ENCODE data around the gene POLR2E. TPM values are rescaled to one million over a fixed set of nuclear protein-coding genes. Genes with fewer than 3 reads are reported as not detected.

POLR2E gene
- total and polyA plus RNA-seq, 2 experiments from 2014 or later, result 257 to 286 TPM

- Mint-ChIP-seq H3K36me3 (ENCODE audit: low read depth) (peaks cover 15% of the 10 kb centered on the region), H3K27ac (no peak overlapping the region), H3K9me3 (no peaks in the 10 kb centered on the region; the same call in 2 of the 3 replicates), H3K4me1 (peaks cover 2% of the 10 kb centered on the region), H3K27me3 (ENCODE audit: insufficient read depth, low read depth, poor library complexity) (peaks cover 2% of the 10 kb centered on the region), H3K4me3 (no peak overlapping the region)
- H3K4me1 ChIP-seq (ENCODE audit: insufficient read depth), result no peaks in the 10 kb centered on the region
- peak; percentile 10 for ATAC-seq
- no peaks in the 10 kb centered on the region for H3K9me2 ChIP-seq (ENCODE audit: insufficient read depth)
- no peak overlapping the region for H3K4me2 ChIP-seq
- no peaks in the 10 kb centered on the region for H3K36me3 ChIP-seq (ENCODE audit: insufficient read depth)
- H3K79me2 ChIP-seq (replicated peaks; ENCODE audit: insufficient read depth), result no peaks in the 10 kb centered on the region
- H4K20me1 ChIP-seq (replicated peaks; ENCODE audit: insufficient read depth), result no peaks in the 10 kb centered on the region; the same call in 1 of the 2 replicates
- H3F3A ChIP-seq (replicated peaks; ENCODE audit: low read depth), result 0 out of 2 replicates have a peak, but pooled peaks cover 6% of the 10 kb centered on the region
- H3K27ac ChIP-seq (ENCODE audit: low read depth), result no peak overlapping the region
- no peak overlapping the region for H2AFZ ChIP-seq
- H3K4me3 ChIP-seq, result no peak overlapping the region
- no peak for DNase-seq (ENCODE audit: low spot score)
- no peaks in the 10 kb centered on the region for H3K27me3 ChIP-seq (ENCODE audit: insufficient read depth)
- TF ChIP-seq NANOG (IDR thresholded peaks at IDR 0.05; ENCODE audit: borderline replicate concordance) (no peak), EZH2 (IDR thresholded peaks at IDR 0.05; ENCODE audit: low read depth, unreplicated experiment) (no peak), CTCF (conservative IDR thresholded peaks at IDR 0.05; ENCODE audit: low read depth in 2 of 2) (no peak), REST (IDR thresholded peaks at IDR 0.05; ENCODE audit: unreplicated experiment) (no peak), POLR2AphosphoS5 (IDR thresholded peaks at IDR 0.05; ENCODE audit: low read depth) (no peak), ZNF331 (CRISPR knock-in tag; IDR thresholded peaks at IDR 0.05; ENCODE audit: low read depth) (no peak), STAT1 (IDR thresholded peaks at IDR 0.05; ENCODE audit: unreplicated experiment) (no peak), EZH2phosphoT487 (IDR thresholded peaks at IDR 0.05; ENCODE audit: unreplicated experiment) (no peak), ZNF114 (CRISPR knock-in tag; IDR thresholded peaks at IDR 0.05) (no peak), JUNB (IDR thresholded peaks at IDR 0.05; ENCODE audit: unreplicated experiment) (no peak), ETS1 (IDR thresholded peaks at IDR 0.05) (no peak), ZNF462 (CRISPR knock-in tag; IDR thresholded peaks at IDR 0.05) (no peak), CREB1 (CRISPR knock-in tag; IDR thresholded peaks at IDR 0.05; ENCODE audit: low read depth) (no peak)
Observed at GRCh38 chr19:1123885-1124677, 28.9 kb upstream of the POLR2E start.
